Esophagus muscularis mucosa (tissue), 4 donors: ENCODE data around the gene PSMB1.

ENCODE experiments used
- EP300 ChIP-seq: sonication (generic); formaldehyde crosslinking; IDR thresholded peaks from one replicate; pipeline ENCODE4 v1.6.1; 2017; ENCODE audit warnings: antibody characterized with exemption
- POLR2A ChIP-seq: fragments of 450-650 bp; IDR thresholded peaks from one replicate; pipeline ENCODE4 v1.6.1; 2017; ENCODE audit warnings: antibody characterized with exemption, moderate library complexity, mild to moderate bottlenecking, low read depth
- TF ChIP-seq, protein P1 (sequence below), 3 experiments: fragments of 200-600 bp in 2 of 3; fragments of 450-650 bp in 1 of 3; sonication (generic) in 2 of 3; IDR thresholded peaks; one replicate each; pipeline ENCODE4 v1.5.1; 2017 to 2019; ENCODE audit warnings: antibody characterized with exemption in 3 of 3, mild to moderate bottlenecking in 2 of 3, moderate library complexity in 1 of 3

DNA sequence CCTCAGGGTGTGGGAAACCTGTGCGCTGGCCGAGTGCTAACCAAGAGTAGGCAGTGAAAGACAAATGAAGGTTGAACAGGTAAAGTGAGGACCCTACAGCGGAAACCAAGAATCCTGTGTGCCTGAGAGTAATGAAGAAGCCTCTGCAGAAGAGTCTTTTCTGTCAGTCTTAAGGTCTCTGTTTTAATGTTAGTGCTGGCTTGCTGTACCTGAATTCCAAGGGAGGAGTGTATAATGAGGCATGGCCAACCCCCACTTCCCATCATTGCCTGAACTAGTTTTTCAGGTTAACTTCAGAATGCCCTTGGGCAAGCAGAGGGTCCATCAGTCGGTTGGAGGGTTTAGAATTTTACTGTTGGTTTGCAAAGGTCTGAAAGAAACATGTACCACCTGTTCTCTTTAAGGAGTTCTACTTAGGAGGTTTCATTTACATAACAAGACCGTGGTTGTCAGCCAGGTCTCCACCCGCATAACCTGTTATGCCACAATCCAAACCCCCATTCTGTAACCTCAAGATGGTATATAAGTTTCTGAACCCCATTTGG lies 31.9 kb upstream of the PSMB1 start:
- TF ChIP-seq, protein P1, sequence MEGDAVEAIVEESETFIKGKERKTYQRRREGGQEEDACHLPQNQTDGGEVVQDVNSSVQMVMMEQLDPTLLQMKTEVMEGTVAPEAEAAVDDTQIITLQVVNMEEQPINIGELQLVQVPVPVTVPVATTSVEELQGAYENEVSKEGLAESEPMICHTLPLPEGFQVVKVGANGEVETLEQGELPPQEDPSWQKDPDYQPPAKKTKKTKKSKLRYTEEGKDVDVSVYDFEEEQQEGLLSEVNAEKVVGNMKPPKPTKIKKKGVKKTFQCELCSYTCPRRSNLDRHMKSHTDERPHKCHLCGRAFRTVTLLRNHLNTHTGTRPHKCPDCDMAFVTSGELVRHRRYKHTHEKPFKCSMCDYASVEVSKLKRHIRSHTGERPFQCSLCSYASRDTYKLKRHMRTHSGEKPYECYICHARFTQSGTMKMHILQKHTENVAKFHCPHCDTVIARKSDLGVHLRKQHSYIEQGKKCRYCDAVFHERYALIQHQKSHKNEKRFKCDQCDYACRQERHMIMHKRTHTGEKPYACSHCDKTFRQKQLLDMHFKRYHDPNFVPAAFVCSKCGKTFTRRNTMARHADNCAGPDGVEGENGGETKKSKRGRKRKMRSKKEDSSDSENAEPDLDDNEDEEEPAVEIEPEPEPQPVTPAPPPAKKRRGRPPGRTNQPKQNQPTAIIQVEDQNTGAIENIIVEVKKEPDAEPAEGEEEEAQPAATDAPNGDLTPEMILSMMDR (IDR thresholded peaks at IDR 0.05) = no peak
- no peak for TF ChIP-seq POLR2A
- no peak for TF ChIP-seq EP300
